H1 (cell line): ENCODE data around the gene SPIB. TPM values are rescaled to one million over a fixed set of nuclear protein-coding genes. Genes with fewer than 3 reads are reported as not detected.

Experiments
- HDAC2 ChIP-seq, 2 experiments: fragments of 300-600 bp in 1 of 2; sonication (generic) in 1 of 2; IDR thresholded peaks; 2 replicates each; pipeline ENCODE4 v1.6.1; 2011 to 2012; ENCODE audit warnings: low read depth in 2 of 2, low read length in 2 of 2, mild to moderate bottlenecking in 2 of 2, moderate library complexity in 2 of 2, borderline replicate concordance in 1 of 2, inconsistent platforms in 1 of 2
- JUN ChIP-seq: IDR thresholded peaks from 2 replicates; pipeline ENCODE4 v1.6.1; 2011; ENCODE audit warnings: low read depth, mild to moderate bottlenecking, improper control_type of control experiment, low read length
- NANOG ChIP-seq: IDR thresholded peaks from 2 replicates; pipeline ENCODE4 v1.6.1; 2011; ENCODE audit warnings: low read length, low read depth, mild to moderate bottlenecking, inconsistent platforms; ENCODE audit not compliant: insufficient read depth, poor library complexity, severe bottlenecking
- POU5F1 ChIP-seq: IDR thresholded peaks from 2 replicates; pipeline ENCODE4 v1.6.1; 2011; ENCODE audit warnings: low read depth, mild to moderate bottlenecking, low read length, moderate library complexity
- RNF2 ChIP-seq: fragments of 200-900, 300-1000 bp; sonication (generic); IDR thresholded peaks from 2 replicates; pipeline ENCODE4 v1.7.1; 2016; ENCODE audit warnings: borderline replicate concordance, low read depth, mild to moderate bottlenecking, antibody characterized with exemption, low read length; ENCODE audit not compliant: poor library complexity, severe bottlenecking; ENCODE audit errors: missing control alignments
- TAF1 ChIP-seq: IDR thresholded peaks from 2 replicates; pipeline ENCODE4 v1.6.1; 2011; ENCODE audit warnings: mild to moderate bottlenecking, low read depth, low read length
- ZNF274 ChIP-seq: IDR thresholded peaks from 2 replicates; pipeline ENCODE4 v1.7.0; 2012; ENCODE audit warnings: low read length, borderline replicate concordance; ENCODE audit errors: extremely low read depth
- polyA plus RNA-seq, 7 experiments: library from polyadenylated mRNA; depleted of rRNA in 3 of 7; stranded (reverse) in 5 of 7; unstranded in 2 of 7; fragments of >200 nt in 5 of 7; fragments of 200-250 nt in 2 of 7; gene quantifications; 1 replicate in 5 of 7; 2 replicates in 1 of 7; 4 replicates in 1 of 7; pipeline versions ENCODE4 v1.2.1 to v1.2.3, GENCODE V29; 2011 to 2013; ENCODE audit warnings: missing spikeins in 2 of 7, mixed read lengths in 2 of 7
- total RNA-seq: library from RNA; stranded (reverse); fragmentation: NEBNext Ultra II Directional; extraction: Animal tissue kit (Norgen Biotek cat#: 25700); gene quantifications from 2 replicates; pipeline ENCODE4 v1.2.1, GENCODE V29; 2021
- TF ChIP-seq, protein P1 (sequence below): IDR thresholded peaks from 2 replicates; pipeline ENCODE4 v1.6.1; 2012; ENCODE audit warnings: inconsistent platforms

The SPIB gene
- total and polyA plus RNA-seq, 2 of the 8 experiments (the other 6 are each of a cell fraction or from before 2014, with no cell fraction given) = 11.1 to 17.4 TPM

DNA sequence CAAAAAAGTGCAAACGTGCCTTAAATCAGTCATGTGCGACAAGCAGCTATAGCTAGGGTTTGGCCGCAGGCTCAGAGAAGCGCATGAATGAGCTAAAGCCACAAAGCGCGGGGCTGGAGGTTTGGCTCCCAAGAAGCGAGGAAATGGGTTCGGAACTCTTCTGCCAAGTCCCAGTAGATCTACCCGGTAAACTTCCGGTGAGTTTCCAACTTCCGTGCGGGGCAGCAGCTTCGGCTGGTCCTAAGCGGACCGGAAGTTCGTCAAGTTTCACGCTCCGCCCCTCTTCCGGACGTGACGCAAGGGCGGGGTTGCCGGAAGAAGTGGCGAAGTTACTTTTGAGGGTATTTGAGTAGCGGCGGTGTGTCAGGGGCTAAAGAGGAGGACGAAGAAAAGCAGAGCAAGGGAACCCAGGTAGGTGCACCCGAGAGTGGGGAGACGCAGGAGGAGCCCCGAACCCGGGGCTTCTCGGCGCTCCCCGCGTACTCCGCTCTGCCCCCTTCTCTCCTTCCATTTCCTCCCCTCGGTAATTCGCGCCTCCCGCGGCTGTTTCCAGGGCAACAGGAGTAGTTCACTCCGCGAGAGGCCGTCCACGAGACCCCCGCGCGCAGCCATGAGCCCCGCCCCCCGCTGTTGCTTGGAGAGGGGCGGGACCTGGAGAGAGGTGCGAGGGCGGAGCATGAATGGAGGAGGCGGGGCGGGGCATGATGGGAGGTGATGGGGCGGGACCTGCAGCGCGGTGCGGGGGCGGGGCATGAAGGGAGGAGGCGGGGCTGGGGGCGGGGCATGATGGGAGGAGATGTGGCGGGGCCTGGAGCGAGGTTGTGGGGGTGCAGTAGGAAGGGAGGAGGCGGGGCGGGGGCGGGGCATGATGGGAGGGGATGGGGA, 42.3 kb upstream of the SPIB start, which contains the start of gene NR1H2 (continued):
- TF ChIP-seq NANOG = no peak
- no peak for TF ChIP-seq JUN
- no peak for TF ChIP-seq RNF2
- TF ChIP-seq ZNF274 = no peak
- TF ChIP-seq, protein P1, sequence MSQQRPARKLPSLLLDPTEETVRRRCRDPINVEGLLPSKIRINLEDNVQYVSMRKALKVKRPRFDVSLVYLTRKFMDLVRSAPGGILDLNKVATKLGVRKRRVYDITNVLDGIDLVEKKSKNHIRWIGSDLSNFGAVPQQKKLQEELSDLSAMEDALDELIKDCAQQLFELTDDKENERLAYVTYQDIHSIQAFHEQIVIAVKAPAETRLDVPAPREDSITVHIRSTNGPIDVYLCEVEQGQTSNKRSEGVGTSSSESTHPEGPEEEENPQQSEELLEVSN = peak; percentile 47; the same call in 1 of the 2 replicates
- peak; percentile 83 for TF ChIP-seq TAF1
- TF ChIP-seq POU5F1 = no peak
- no peak; a peak in 1 of 4 replicates for TF ChIP-seq HDAC2 (IDR thresholded peaks at IDR 0.05; ENCODE audit: borderline replicate concordance in 1 of 2, low read depth in 2 of 2, low read length in 2 of 2)
